Stimulated activated CD8-positive, alpha-beta memory T cell treated with anti-CD3 and anti-CD28 coated beads, Interleukin-4, amount 100 ng/mL, for 4 hours (primary cell): Measurements from ENCODE around the gene DMXL2.
"Not testable (repeated sequence)": the region's sequence is repeated elsewhere in the genome, so short reads cannot be mapped to it uniquely, and the experiment has no call there.

Experiments used
- DNase-seq, 2 donors: peaks; one replicate each; pipeline ENCODE4 v3.0.0-alpha.2; 2020; ENCODE audit warnings: low read depth in 2 of 2, low spot score in 1 of 2

DMXL2 gene

GRCh38 chr15:51496246-51496645, 126.3 kb downstream of the DMXL2 start:
- no peak for DNase-seq

- DNase-seq, result no peak
These were observed 127.9 kb downstream of the DMXL2 start for GRCh38 chr15:51494411-51495314.

- no peak for DNase-seq
These were observed 128.7 kb downstream of the DMXL2 start for GRCh38 chr15:51493892-51494291.

GRCh38 chr15:51492528-51492927, 130.0 kb downstream of the DMXL2 start:
- DNase-seq, result no peak

- DNase-seq, result no peak
These were observed 130.6 kb downstream of the DMXL2 start for GRCh38 chr15:51491941-51492340.

- no peak for DNase-seq
These were observed 137.8 kb downstream of the DMXL2 start for GRCh38 chr15:51484781-51485180.

GRCh38 chr15:51483985-51484384, 138.6 kb downstream of the DMXL2 start:
- DNase-seq, result no peak

- DNase-seq, result no peak
These were observed 139.1 kb downstream of the DMXL2 start for GRCh38 chr15:51483520-51483919.

- DNase-seq, result no peak
These were observed 146.8 kb downstream of the DMXL2 start for GRCh38 chr15:51475736-51476135.

GRCh38 chr15:51470512-51470911, 152.1 kb downstream of the DMXL2 start:
- DNase-seq, result no peak

- DNase-seq, result no peak
These were observed 161.8 kb downstream of the DMXL2 start for GRCh38 chr15:51460796-51461195.

GRCh38 chr15:51450001-51450400, 172.6 kb downstream of the DMXL2 start:
- DNase-seq, result no peak

- no peak for DNase-seq
These were observed 173.8 kb downstream of the DMXL2 start for GRCh38 chr15:51448622-51449399.

GRCh38 chr15:51447855-51448621, 174.5 kb downstream of the DMXL2 start:
- no peak for DNase-seq

- not testable (repeated sequence) for DNase-seq
These were observed 176.4 kb downstream of the DMXL2 start for GRCh38 chr15:51446029-51446744.

- DNase-seq, result no peak
These were observed 177.8 kb downstream of the DMXL2 start for GRCh38 chr15:51444807-51445206.

GRCh38 chr15:51444112-51444511, 178.5 kb downstream of the DMXL2 start:
- no peak for DNase-seq

GRCh38 chr15:51443282-51443914, 179.2 kb downstream of the DMXL2 start:
- no peak for DNase-seq

- no peak for DNase-seq
These were observed 184.0 kb downstream of the DMXL2 start for GRCh38 chr15:51438526-51438925.

GRCh38 chr15:51425517-51426040, 197.0 kb downstream of the DMXL2 start:
- no peak for DNase-seq
